Loucy (cell line): ENCODE results near the gene CWH43.
"Not testable (repeated sequence)": the region's sequence is repeated elsewhere in the genome, so short reads cannot be mapped to it uniquely, and the experiment has no call there.

ENCODE experiments used
- H2AFZ ChIP-seq: fragments of 200-600 bp; sonication (generic); 2 replicates; pipeline ENCODE4 v1.6.0; 2016; ENCODE audit warnings: antibody characterized with exemption, mild to moderate bottlenecking, low read length, moderate library complexity
- H3F3A ChIP-seq: fragments of 200-600 bp; 2 replicates; pipeline ENCODE4 v1.6.0; 2016; ENCODE audit warnings: antibody characterized with exemption, low read depth, mild to moderate bottlenecking
- H3K27me3 ChIP-seq: fragments of 200-600 bp; sonication (generic); 2 replicates; pipeline ENCODE4 v1.6.1; 2014; ENCODE audit warnings: low read length, mild to moderate bottlenecking; ENCODE audit not compliant: insufficient read depth, poor library complexity, severe bottlenecking
- H3K36me3 ChIP-seq: fragments of 200-600 bp; sonication (generic); 2 replicates; pipeline ENCODE4 v1.6.1; 2016; ENCODE audit warnings: low read length; ENCODE audit not compliant: insufficient read depth
- H3K4me1 ChIP-seq: fragments of 200-600 bp; sonication (generic); 2 replicates; pipeline ENCODE4 v1.5.1; 2014; ENCODE audit warnings: low read length, mild to moderate bottlenecking; ENCODE audit not compliant: insufficient read depth, poor library complexity, severe bottlenecking
- H3K4me2 ChIP-seq: fragments of 200-600 bp; sonication (generic); 2 replicates; pipeline ENCODE4 v1.6.0; 2014; ENCODE audit warnings: antibody characterized with exemption, low read length, low read depth, mild to moderate bottlenecking; ENCODE audit not compliant: poor library complexity, severe bottlenecking
- H3K4me3 ChIP-seq: fragments of 200-600 bp; sonication (generic); 2 replicates; pipeline ENCODE4 v1.5.1; 2014; ENCODE audit warnings: low read length, mild to moderate bottlenecking, mixed read lengths; ENCODE audit not compliant: poor library complexity, severe bottlenecking
- H3K79me2 ChIP-seq: fragments of 200-600 bp; sonication (generic); 2 replicates; pipeline ENCODE4 v1.6.1; 2014; ENCODE audit warnings: low read length; ENCODE audit not compliant: insufficient read depth
- H3K9ac ChIP-seq: fragments of 200-600 bp; sonication (generic); 2 replicates; pipeline ENCODE4 v1.6.0; 2014; ENCODE audit warnings: mild to moderate bottlenecking, low read depth, low read length, moderate library complexity; ENCODE audit not compliant: poor library complexity, severe bottlenecking
- H3K9me2 ChIP-seq: fragments of 200-600 bp; sonication (generic); replicated peaks from 2 replicates; pipeline ENCODE4 v1.6.1; 2016; ENCODE audit warnings: low read depth, low read length, mixed read lengths
- H3K9me3 ChIP-seq: fragments of 200-600 bp; sonication (generic); 2 replicates; pipeline ENCODE4 v1.6.1; 2014; ENCODE audit warnings: mild to moderate bottlenecking, antibody characterized with exemption, low read length, low read depth; ENCODE audit not compliant: insufficient read depth
- H4K20me1 ChIP-seq: fragments of 200-600 bp; sonication (generic); 2 replicates; pipeline ENCODE4 v1.6.0; 2014; ENCODE audit warnings: antibody characterized with exemption, low read length, mild to moderate bottlenecking; ENCODE audit not compliant: insufficient read depth, poor library complexity, severe bottlenecking
- EZH2phosphoT487 ChIP-seq: fragments of 200-600 bp; IDR thresholded peaks from 2 replicates; pipeline ENCODE4 v1.6.1; 2018; ENCODE audit warnings: antibody characterized with exemption, mild to moderate bottlenecking, moderate library complexity, borderline replicate concordance
- TF ChIP-seq, protein P1 (sequence below): fragments of 200-600 bp; sonication (generic); conservative IDR thresholded peaks from 2 replicates; pipeline ENCODE4 v1.5.1; 2014; ENCODE audit warnings: mild to moderate bottlenecking, antibody characterized with exemption, low read length

Gene CWH43

DNA sequence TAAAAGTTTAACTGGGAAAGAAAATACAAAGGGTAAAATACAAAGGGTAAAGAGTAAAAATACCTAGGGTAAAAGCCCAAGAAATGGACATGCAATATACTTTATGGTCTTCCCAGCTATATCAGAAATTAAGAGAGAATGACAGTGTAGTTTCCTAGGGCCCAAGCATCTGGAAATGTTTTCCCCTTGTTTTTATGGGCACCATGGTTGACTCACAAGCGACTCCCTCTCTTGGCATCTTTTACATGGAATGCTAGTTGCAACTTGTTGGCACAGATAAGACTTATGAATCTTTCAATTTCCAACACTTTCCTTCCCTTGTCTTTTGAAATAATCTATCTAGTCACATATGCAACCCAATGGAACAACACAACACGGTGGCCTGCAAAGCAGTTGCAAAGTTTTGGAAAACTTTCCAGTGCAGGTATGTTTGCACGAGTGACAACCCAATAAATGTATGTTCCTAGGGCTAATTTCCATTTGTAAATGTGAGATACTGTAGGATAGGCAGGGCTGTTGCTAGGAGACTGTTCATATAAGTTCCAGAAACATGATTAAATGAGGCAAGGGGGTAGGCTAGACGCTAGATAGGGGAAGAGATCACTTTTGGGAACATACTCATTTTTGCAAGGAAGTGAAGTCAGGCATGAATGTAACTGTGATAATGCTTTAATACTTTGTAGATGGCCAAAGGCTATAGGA is 36.4 kb upstream of the CWH43 start:
- no peak overlapping the region for H3K9ac ChIP-seq
- no peaks in the 10 kb centered on the region for H3K4me1 ChIP-seq
- no peaks in the 10 kb centered on the region for H3K36me3 ChIP-seq
- no peaks in the 10 kb centered on the region for H3K9me3 ChIP-seq
- H4K20me1 ChIP-seq = no peaks in the 10 kb centered on the region
- no peaks in the 10 kb centered on the region for H3K9me2 ChIP-seq
- no peak overlapping the region for H3K4me3 ChIP-seq
- H2AFZ ChIP-seq = no peak overlapping the region; the same call in 1 of the 2 replicates
- H3F3A ChIP-seq = no peaks in the 10 kb centered on the region
- no peak overlapping the region for H3K4me2 ChIP-seq
- H3K79me2 ChIP-seq = no peaks in the 10 kb centered on the region
- H3K27me3 ChIP-seq = no peaks in the 10 kb centered on the region
- TF ChIP-seq EZH2phosphoT487 = no peak
- TF ChIP-seq, protein P1, sequence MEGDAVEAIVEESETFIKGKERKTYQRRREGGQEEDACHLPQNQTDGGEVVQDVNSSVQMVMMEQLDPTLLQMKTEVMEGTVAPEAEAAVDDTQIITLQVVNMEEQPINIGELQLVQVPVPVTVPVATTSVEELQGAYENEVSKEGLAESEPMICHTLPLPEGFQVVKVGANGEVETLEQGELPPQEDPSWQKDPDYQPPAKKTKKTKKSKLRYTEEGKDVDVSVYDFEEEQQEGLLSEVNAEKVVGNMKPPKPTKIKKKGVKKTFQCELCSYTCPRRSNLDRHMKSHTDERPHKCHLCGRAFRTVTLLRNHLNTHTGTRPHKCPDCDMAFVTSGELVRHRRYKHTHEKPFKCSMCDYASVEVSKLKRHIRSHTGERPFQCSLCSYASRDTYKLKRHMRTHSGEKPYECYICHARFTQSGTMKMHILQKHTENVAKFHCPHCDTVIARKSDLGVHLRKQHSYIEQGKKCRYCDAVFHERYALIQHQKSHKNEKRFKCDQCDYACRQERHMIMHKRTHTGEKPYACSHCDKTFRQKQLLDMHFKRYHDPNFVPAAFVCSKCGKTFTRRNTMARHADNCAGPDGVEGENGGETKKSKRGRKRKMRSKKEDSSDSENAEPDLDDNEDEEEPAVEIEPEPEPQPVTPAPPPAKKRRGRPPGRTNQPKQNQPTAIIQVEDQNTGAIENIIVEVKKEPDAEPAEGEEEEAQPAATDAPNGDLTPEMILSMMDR = no peak

DNA sequence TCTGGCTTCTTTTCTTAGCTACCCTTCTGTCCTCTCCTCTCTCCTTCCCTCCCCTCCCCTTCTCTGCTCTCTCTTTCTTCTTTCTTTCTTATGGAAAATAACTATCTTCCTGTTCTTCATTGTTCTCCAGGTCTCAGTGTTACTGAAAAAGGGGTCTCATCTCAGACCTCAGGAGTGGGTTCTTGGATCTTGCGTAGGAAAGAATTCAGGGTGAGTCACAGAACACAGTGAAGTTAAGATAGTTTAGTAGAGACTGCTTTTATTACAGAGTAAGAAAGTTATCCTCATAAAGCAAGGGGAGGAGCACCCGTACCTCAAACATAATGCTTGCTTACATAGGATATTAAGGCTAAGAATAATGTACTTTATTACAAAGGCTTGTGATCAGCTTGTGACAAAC is 31.8 kb upstream of the CWH43 start:
- Histone ChIP-seq H4K20me1 (no peaks in the 10 kb centered on the region), H3K4me1 (no peaks in the 10 kb centered on the region), H2AFZ (peak overlapping the region; percentile 80), H3K79me2 (no peaks in the 10 kb centered on the region), H3K4me3 (no peak overlapping the region), H3K36me3 (no peaks in the 10 kb centered on the region), H3K27me3 (no peaks in the 10 kb centered on the region), H3K9me2 (no peaks in the 10 kb centered on the region), H3K9ac (no peak overlapping the region), H3K9me3 (no peaks in the 10 kb centered on the region), H3K4me2 (no peak overlapping the region), H3F3A (no peaks in the 10 kb centered on the region)
- no peak for TF ChIP-seq EZH2phosphoT487
- TF ChIP-seq, protein P1 = no peak

DNA sequence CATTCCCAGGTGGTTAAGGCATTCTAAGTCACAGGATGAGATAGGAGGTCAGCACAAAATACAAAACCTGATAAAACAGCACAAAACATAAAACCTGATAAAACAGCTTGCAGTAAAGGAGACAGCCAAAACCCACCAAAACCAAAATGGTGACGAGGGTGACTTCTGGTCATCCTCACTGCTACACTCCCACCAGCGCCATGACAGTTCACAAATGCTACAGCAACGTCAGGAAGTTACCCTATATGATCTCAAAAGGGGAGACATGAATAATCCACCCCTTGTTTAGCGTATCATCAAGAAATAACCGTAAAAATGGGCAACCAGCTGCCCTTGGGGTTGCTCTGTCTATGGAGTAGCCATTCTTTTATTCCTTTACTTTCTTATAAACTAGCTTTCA is 28.7 kb upstream of the CWH43 start:
- not testable (repeated sequence) for H3K9ac ChIP-seq, H3F3A ChIP-seq, H3K4me2 ChIP-seq, H3K36me3 ChIP-seq, H3K27me3 ChIP-seq, H3K9me3 ChIP-seq, H3K9me2 ChIP-seq, H2AFZ ChIP-seq, H3K4me3 ChIP-seq, H3K79me2 ChIP-seq, H3K4me1 ChIP-seq, H4K20me1 ChIP-seq

DNA sequence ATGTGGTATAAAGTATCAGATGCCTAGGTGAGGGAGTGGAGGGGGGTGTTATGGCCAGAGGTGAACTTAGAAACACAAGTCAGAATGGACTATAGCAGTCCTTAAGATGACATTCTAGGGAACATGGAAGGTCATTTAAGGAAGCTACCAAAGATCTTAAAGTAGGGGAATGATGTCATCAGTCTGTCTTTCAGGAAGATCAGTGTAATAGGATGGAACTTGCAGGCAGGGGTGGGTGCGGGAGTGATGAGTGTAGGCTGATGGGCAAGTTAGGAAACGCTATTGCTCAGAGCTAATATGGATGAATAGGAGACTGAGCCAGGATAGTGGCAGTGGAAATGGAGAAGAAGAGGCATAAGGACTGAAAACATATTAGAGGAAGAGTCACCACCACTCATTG is 27.5 kb upstream of the CWH43 start:
- Histone ChIP-seq H4K20me1 (no peaks in the 10 kb centered on the region), H3F3A (no peaks in the 10 kb centered on the region), H3K9me2 (no peaks in the 10 kb centered on the region), H3K36me3 (no peaks in the 10 kb centered on the region), H3K79me2 (no peaks in the 10 kb centered on the region), H3K4me1 (no peaks in the 10 kb centered on the region), H3K9me3 (no peaks in the 10 kb centered on the region), H3K27me3 (no peaks in the 10 kb centered on the region), H2AFZ (no peak overlapping the region), H3K9ac (no peak overlapping the region), H3K4me2 (no peak overlapping the region), H3K4me3 (no peak overlapping the region)
- no peak for TF ChIP-seq EZH2phosphoT487
- TF ChIP-seq, protein P1 = no peak
